Esophagus muscularis mucosa (tissue), 3 donors: Measurements from ENCODE around the gene AGER.

ENCODE experiments used
- CTCF ChIP-seq, 3 experiments: fragments of 200-600 bp in 2 of 3; fragments of 450-650 bp in 1 of 3; sonication (generic) in 2 of 3; IDR thresholded peaks; one replicate each; pipeline ENCODE4 v1.5.1; 2017 to 2019; ENCODE audit warnings: antibody characterized with exemption in 3 of 3, mild to moderate bottlenecking in 2 of 3, moderate library complexity in 1 of 3
- EP300 ChIP-seq: sonication (generic); formaldehyde crosslinking; IDR thresholded peaks from one replicate; pipeline ENCODE4 v1.6.1; 2017; ENCODE audit warnings: antibody characterized with exemption

GRCh38 chr6:32222333-32223230 is 38.5 kb upstream of the AGER start:
- TF ChIP-seq CTCF (IDR thresholded peaks at IDR 0.05) (no peak), EP300 (no peak)
